ENCODE results near the gene DTNBP1.

The DTNBP1 gene

DNA sequence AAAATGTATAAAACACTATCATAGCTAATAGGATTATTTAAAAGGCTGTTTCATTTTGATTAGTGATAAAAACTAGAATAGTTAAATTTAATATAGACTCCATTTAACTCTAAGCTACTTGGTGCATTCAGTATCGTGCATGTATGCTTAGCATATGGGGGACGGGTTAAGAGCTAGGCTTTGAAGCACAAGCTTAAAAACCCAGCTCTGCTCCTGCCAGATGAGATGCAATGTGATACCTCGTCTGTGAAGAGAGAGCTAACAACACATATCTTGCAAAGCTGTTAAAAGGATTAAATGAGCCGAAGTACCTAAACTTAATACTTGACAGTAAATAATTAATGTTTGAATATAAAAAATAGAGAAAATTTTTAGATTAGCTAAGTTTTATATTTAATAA, 42.2 kb downstream of the DTNBP1 start:
- H3K4me3 ChIP-seq (ENCODE audit: low read depth, low read length) = no peak overlapping the region
- TF ChIP-seq, protein P1, sequence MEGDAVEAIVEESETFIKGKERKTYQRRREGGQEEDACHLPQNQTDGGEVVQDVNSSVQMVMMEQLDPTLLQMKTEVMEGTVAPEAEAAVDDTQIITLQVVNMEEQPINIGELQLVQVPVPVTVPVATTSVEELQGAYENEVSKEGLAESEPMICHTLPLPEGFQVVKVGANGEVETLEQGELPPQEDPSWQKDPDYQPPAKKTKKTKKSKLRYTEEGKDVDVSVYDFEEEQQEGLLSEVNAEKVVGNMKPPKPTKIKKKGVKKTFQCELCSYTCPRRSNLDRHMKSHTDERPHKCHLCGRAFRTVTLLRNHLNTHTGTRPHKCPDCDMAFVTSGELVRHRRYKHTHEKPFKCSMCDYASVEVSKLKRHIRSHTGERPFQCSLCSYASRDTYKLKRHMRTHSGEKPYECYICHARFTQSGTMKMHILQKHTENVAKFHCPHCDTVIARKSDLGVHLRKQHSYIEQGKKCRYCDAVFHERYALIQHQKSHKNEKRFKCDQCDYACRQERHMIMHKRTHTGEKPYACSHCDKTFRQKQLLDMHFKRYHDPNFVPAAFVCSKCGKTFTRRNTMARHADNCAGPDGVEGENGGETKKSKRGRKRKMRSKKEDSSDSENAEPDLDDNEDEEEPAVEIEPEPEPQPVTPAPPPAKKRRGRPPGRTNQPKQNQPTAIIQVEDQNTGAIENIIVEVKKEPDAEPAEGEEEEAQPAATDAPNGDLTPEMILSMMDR (IDR thresholded peaks at IDR 0.05; ENCODE audit: low read depth, low read length, missing control alignments) = no peak
- no peak for DNase-seq (ENCODE audit: low read depth)

DNA sequence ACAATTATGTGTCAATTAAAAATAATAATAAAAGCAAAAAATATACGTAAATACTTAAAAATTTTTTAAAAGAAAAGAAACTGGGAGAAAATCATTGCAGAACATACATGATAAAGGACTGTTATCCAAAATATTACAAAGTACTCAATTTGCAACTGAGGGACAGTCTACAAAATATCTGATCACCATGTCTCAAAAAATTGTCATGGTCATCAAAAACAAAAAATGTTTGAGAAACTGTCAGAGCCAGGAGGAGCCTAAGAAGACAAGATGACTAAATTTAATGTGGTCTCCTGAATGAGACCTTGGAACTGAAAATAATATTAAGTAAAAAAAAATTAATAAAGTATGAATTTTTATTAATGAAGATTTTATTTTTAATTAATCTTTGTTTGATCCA, 43.5 kb downstream of the DTNBP1 start:
- TF ChIP-seq, protein P1 (IDR thresholded peaks at IDR 0.05; ENCODE audit: low read depth, low read length, missing control alignments) = no peak

DNA sequence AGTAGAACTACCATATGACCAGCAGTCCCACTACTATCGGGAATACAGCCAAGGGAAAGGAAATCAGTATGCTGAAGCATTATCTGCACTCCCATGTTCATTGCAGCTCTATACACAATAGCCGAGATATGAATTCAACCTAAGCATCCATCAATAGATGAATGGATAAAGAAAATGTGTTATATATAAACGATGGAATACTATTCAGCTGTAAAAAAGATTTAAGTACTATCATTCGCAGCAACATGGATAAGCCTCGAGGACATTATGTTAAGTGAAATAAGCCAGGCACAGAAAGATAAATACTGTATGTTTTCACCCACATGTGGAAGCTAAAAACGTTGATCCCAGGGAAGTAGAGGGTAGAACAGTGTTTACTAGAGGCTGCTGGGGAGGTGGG, 44.1 kb downstream of the DTNBP1 start:
- no peak for DNase-seq (ENCODE audit: low read depth)
- TF ChIP-seq, protein P1 (IDR thresholded peaks at IDR 0.05; ENCODE audit: low read depth, low read length, missing control alignments) = no peak
- no peak overlapping the region for H3K4me3 ChIP-seq (ENCODE audit: low read depth, low read length)

More for the DNA sequence above, 43.5 kb downstream of the DTNBP1 start:
- H3K4me3 ChIP-seq (ENCODE audit: low read depth, low read length) = no peak overlapping the region
- DNase-seq (ENCODE audit: low read depth) = no peak

DNA sequence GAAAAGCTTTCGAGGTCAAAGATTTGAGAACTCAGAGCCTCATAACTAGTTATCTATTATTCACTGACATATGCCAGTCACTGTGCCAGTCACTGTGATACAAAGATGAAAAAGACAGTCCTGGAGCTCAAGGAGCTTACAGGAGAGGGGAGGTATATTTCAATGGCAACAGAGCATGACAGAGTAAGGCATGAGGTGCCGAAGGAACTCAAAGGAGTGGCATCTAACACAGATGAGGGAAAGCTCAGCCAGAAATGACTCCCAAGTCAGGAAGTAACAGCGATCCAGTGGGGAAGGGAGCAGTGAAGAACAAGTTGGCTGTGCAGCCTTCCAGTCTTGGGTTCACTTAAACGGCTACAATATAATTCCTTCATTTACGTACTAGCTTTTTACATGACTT, 46.6 kb downstream of the DTNBP1 start:
- no peak for DNase-seq (ENCODE audit: low read depth)
- H3K4me3 ChIP-seq (ENCODE audit: low read depth, low read length) = no peak overlapping the region

DNA sequence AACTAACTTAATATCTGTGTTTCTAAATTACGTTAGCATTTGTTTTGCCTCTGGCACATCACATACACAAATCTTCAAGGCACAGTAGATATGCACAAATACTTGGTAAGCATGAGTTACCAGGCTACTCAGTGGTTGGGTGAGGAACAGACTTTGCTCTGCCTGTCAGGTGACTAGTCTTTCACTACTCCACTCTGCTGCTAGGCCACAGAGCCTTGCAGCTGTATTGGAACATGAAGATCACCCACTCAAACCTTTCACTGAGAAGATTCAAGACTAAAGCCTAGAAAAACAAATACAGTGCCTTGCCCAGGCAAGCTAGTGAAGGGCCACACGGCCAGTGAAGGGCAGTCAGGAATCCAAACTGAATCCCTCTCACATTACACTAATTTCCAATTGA, 47.0 kb downstream of the DTNBP1 start:
- TF ChIP-seq, protein P1 (IDR thresholded peaks at IDR 0.05; ENCODE audit: low read depth, low read length, missing control alignments) = no peak
- DNase-seq (ENCODE audit: low read depth) = no peak
- no peak overlapping the region for H3K4me3 ChIP-seq (ENCODE audit: low read depth, low read length)

More for the DNA sequence above, 46.6 kb downstream of the DTNBP1 start:
- TF ChIP-seq, protein P1 (IDR thresholded peaks at IDR 0.05; ENCODE audit: low read depth, low read length, missing control alignments) = no peak

DNA sequence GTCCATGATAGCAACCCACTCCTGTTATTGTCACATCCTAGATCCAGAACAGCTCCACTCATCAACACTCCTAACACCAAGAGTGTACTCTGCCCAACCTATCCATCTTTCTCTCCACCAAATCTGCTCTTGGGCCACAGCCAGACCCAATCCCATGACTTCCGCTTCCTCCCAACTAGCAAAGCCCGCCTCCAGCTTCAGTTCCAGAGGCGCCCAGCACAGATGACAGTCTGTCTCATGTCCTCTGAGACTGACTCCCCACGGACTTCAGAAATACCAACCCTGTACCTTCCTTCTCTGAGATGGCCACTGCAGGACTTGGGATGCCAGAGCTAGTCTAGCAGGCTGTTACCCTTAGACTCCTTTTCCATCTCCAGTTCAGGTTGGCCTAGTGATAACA, 48.6 kb downstream of the DTNBP1 start:
- TF ChIP-seq, protein P1 (IDR thresholded peaks at IDR 0.05; ENCODE audit: low read depth, low read length, missing control alignments) = no peak
- no peak for DNase-seq (ENCODE audit: low read depth)
- H3K4me3 ChIP-seq (ENCODE audit: low read depth, low read length) = no peak overlapping the region

DNA sequence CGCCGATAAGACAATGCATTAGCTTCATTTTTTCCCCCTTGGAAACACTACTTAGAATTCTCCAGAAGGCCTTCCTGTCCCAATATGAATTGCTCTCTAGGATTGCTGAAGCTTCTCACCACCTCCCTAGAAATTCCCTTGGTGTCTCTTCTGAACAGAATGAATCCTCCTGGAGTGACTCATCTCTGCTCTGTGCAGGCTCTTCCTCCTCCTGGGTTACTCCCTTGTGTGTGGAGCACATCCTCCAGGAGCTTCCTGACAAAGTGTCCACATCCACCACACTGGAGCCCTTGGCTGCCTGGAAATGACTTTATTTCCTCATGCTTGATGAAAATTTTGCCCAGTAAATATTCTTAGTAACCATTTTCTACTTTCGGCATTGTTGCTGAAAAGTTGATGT, 54.4 kb downstream of the DTNBP1 start:
- no peak for DNase-seq (ENCODE audit: low read depth)
- TF ChIP-seq, protein P1 (IDR thresholded peaks at IDR 0.05; ENCODE audit: low read depth, low read length, missing control alignments) = no peak
- no peak overlapping the region for H3K4me3 ChIP-seq (ENCODE audit: low read depth, low read length)

All from GM12864 (cell line).